SK-N-SH (cell line): ENCODE results near the gene MRPL44.

ENCODE experiments used
- NRF1 ChIP-seq: IDR thresholded peaks from 2 replicates; pipeline ENCODE4 v1.6.1; 2012; ENCODE audit warnings: low read depth, mild to moderate bottlenecking, low read length
- POLR2AphosphoS5 ChIP-seq: IDR thresholded peaks from 2 replicates; pipeline ENCODE4 v1.6.1; 2012; ENCODE audit warnings: low read depth, low read length
- RFX5 ChIP-seq: IDR thresholded peaks from 2 replicates; pipeline ENCODE4 v1.6.1; 2012; ENCODE audit warnings: mild to moderate bottlenecking, improper control_type of control experiment, low read length
- SMC3 ChIP-seq: IDR thresholded peaks from 2 replicates; pipeline ENCODE4 v1.6.1; 2012; ENCODE audit warnings: low read depth, low read length, improper control_type of control experiment
- TAF1 ChIP-seq: IDR thresholded peaks from 2 replicates; pipeline ENCODE4 v1.6.1; 2012; ENCODE audit warnings: low read depth, mild to moderate bottlenecking, low read length, moderate library complexity, borderline replicate concordance
- USF2 ChIP-seq: fragments of 150-350 bp; IDR thresholded peaks from 2 replicates; pipeline ENCODE4 v1.6.1; 2017; ENCODE audit warnings: antibody characterized with exemption, low read length, low read depth, borderline replicate concordance
- TF ChIP-seq, protein P1 (sequence below): fragments of 200-600 bp; sonication (generic); IDR thresholded peaks from 2 replicates; pipeline ENCODE4 v1.6.1; 2017; ENCODE audit warnings: antibody characterized with exemption, mild to moderate bottlenecking, moderate library complexity
- TF ChIP-seq, protein P2 (sequence below): IDR thresholded peaks from 2 replicates; pipeline ENCODE4 v1.4.0; 2012; ENCODE audit warnings: low read depth

- TF ChIP-seq, protein P1, sequence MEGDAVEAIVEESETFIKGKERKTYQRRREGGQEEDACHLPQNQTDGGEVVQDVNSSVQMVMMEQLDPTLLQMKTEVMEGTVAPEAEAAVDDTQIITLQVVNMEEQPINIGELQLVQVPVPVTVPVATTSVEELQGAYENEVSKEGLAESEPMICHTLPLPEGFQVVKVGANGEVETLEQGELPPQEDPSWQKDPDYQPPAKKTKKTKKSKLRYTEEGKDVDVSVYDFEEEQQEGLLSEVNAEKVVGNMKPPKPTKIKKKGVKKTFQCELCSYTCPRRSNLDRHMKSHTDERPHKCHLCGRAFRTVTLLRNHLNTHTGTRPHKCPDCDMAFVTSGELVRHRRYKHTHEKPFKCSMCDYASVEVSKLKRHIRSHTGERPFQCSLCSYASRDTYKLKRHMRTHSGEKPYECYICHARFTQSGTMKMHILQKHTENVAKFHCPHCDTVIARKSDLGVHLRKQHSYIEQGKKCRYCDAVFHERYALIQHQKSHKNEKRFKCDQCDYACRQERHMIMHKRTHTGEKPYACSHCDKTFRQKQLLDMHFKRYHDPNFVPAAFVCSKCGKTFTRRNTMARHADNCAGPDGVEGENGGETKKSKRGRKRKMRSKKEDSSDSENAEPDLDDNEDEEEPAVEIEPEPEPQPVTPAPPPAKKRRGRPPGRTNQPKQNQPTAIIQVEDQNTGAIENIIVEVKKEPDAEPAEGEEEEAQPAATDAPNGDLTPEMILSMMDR: no peak
- TF ChIP-seq, protein P2, sequence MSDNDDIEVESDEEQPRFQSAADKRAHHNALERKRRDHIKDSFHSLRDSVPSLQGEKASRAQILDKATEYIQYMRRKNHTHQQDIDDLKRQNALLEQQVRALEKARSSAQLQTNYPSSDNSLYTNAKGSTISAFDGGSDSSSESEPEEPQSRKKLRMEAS: no peak
- TF ChIP-seq SMC3 (no peak), POLR2AphosphoS5 (no peak), TAF1 (no peak), RFX5 (no peak), NRF1 (no peak), USF2 (no peak)
Observed at GRCh38 chr2:223937535-223937934, 19.7 kb upstream of the MRPL44 start.
